Left renal pelvis (tissue), 4 donors: ENCODE results near the gene UMODL1. TPM values are rescaled to one million over a fixed set of nuclear protein-coding genes. Genes with fewer than 3 reads are reported as not detected.

ENCODE experiments used
- DNase-seq, 4 donors: peaks; one replicate each; pipeline ENCODE4 v3.0.0-alpha.2; 2013; ENCODE audit warnings: low read depth in 4 of 4, low spot score in 3 of 4
- polyA plus RNA-seq, 4 donors: library from polyadenylated mRNA; unstranded; fragments of 120-200 nt; gene quantifications; one replicate each; pipeline ENCODE4 v1.2.1, GENCODE V29; 2013; ENCODE audit not compliant: insufficient read length in 4 of 4

Gene UMODL1, protein sequence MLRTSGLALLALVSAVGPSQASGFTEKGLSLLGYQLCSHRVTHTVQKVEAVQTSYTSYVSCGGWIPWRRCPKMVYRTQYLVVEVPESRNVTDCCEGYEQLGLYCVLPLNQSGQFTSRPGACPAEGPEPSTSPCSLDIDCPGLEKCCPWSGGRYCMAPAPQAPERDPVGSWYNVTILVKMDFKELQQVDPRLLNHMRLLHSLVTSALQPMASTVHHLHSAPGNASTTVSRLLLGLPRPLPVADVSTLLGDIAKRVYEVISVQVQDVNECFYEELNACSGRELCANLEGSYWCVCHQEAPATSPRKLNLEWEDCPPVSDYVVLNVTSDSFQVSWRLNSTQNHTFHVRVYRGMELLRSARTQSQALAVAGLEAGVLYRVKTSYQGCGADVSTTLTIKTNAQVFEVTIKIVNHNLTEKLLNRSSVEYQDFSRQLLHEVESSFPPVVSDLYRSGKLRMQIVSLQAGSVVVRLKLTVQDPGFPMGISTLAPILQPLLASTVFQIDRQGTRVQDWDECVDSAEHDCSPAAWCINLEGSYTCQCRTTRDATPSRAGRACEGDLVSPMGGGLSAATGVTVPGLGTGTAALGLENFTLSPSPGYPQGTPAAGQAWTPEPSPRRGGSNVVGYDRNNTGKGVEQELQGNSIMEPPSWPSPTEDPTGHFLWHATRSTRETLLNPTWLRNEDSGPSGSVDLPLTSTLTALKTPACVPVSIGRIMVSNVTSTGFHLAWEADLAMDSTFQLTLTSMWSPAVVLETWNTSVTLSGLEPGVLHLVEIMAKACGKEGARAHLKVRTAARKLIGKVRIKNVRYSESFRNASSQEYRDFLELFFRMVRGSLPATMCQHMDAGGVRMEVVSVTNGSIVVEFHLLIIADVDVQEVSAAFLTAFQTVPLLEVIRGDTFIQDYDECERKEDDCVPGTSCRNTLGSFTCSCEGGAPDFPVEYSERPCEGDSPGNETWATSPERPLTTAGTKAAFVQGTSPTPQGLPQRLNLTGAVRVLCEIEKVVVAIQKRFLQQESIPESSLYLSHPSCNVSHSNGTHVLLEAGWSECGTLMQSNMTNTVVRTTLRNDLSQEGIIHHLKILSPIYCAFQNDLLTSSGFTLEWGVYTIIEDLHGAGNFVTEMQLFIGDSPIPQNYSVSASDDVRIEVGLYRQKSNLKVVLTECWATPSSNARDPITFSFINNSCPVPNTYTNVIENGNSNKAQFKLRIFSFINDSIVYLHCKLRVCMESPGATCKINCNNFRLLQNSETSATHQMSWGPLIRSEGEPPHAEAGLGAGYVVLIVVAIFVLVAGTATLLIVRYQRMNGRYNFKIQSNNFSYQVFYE
- under 1 TPM in 3 of 4 donors, not detected in 1; 0.06 to 0.09 (median 0.08) TPM for polyA plus RNA-seq

DNA sequence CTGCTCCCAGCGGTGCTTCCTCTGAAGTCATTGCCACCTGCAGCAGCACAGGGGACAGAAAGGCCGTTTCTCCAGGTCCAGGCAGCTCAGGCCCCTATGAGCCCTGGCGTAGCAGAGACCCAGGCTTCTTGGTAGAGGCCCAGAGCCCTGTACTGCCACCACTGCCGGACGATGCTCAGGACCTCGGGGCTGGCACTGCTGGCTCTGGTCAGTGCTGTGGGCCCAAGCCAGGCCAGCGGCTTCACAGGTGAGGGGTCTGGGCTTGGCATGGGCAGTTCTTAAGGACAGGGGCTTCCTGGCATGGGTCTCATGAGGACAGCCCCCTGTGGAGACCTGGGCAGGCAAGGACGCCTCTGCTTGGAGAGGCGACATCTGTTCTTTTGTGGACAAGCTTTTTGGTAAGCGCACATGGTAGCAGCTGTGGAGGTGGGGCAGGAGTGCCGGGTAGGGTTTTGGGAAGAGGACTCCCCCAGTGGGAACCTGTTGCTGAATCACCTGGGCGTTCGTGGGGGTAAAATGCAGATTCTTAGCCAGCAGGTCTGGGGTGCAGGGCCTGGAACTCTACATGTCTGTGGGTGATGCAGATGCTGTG lies at the start of gene UMODL1:
Gene UMODL1, plus strand, starts transcription at position 172 of the 592 bp plus-strand sequence. Its CDS starts 0 bp downstream, at position 172.
- DNase-seq = no peak

DNA sequence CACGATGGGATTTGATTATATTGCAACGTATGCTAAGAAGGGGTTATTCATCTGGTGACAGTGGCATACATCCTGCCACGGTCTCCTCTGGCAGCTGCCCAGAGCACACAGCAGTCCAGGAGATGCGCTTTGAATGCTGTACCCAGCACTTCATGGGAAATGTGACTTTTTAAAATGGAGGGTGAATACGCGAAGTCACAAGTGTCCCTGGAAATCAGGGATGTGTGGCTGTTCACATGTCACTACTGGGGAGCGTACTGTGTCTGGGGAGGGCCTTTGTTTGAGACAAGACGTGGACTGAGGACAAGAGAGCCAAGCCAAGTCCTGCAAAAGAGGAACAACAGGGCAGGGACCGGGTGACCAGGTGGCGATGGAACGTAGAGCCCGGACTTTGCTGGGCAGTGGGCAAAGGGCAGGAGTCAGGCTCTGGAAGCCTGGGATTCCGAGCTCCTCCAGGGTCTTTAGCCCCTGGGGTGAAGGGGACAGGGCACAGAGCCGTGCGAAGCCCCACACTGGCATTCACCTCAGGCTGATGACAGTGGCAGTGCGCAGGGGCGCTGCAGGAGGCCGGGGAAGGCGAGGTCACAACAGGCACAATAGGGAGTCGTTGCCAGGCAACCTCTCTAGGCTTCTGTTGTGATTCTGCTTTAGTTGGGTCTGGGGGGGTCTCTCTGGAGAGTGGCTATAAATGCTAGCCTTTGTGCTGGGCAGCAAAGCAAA lies 49.6 kb upstream of the UMODL1 start:
- no peak for DNase-seq

DNA sequence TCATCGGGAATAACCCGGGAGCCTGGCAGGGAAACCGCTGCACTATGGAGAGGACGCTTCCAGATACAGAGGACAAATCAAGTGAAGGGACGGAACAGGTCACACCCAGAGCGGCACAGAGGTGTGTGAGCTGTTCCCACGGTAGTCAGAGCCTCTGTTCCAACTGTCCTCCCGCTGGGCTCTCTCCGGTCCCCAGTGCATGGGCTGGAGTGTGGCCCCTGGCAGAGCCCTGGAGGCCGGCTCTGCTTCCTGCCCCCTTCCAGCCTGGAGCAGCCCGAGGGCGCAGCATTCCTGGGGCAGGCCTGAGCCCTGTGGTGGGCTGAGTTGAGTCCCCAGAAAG lies 49.1 kb upstream of the UMODL1 start:
- DNase-seq = no peak

DNA sequence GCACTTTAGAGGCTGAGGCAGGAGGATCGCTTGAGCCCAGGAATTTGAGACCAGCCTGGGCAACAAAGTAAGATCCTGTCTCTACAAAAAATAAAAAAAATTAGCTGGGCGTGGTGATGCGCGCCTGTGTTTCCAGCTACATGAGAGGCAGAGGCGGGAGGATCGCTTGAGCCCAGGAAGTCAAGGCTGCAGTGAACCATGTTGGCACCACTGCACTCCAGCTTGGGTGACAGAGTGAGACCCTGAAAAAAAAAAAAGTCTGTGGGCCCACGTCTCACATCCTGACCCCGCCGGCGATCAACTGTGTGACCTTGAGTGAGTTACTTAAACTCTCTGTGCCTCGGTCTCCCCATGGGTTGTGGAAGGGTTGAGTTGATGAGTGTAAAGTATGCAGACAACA lies 48.2 kb upstream of the UMODL1 start:
- DNase-seq = no peak

DNA sequence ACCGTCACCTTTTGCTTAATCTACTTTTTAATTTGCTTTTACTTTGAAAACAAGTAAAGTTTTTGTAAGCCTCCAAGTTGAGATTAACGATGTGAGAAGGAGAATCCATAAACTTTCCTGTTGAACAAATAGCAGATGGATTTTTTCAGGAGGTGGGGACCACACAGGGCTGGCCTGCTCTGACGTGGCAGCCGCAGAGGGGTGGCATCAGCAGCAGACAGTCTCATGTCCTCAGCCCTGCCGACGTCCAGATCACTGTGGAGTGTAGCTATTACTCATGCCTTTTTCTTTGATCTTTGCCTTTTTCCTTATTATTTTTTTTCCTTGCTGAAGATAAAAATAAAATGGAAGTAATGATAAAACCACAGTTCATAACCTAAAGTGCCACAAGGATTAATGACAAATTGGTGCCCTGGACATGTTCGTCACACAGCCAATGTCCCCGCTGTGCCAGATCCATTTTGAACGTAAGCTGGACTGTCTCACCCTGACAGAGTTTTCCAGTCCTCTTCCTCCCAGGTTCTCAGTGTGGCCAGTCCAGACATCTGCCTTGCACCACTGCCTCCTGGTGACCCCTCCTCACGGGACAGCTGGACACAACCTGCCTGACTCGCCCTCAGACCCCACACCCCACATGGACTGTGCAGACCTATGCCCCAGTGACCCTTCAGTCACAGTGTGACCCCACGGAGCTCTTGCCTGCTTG lies 45.6 kb upstream of the UMODL1 start:
- DNase-seq = no peak

DNA sequence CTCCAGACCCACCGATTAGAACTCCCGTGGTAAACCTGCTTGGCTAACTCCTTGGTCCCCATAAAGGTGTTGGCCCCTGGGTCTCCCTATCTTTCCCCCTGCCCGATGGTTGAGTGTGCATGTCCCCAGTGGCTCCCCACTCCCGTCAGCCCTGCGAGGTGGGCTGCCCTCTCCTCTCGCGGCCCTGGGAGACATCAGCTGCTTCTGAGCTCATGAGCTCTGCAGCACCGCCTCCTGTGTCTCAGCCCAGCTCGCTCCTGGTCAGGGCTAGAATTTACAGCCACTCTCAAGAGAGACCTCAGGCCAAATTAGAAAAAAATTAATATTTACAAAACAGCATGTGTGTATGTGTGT lies 45.1 kb upstream of the UMODL1 start:
- no peak for DNase-seq

DNA sequence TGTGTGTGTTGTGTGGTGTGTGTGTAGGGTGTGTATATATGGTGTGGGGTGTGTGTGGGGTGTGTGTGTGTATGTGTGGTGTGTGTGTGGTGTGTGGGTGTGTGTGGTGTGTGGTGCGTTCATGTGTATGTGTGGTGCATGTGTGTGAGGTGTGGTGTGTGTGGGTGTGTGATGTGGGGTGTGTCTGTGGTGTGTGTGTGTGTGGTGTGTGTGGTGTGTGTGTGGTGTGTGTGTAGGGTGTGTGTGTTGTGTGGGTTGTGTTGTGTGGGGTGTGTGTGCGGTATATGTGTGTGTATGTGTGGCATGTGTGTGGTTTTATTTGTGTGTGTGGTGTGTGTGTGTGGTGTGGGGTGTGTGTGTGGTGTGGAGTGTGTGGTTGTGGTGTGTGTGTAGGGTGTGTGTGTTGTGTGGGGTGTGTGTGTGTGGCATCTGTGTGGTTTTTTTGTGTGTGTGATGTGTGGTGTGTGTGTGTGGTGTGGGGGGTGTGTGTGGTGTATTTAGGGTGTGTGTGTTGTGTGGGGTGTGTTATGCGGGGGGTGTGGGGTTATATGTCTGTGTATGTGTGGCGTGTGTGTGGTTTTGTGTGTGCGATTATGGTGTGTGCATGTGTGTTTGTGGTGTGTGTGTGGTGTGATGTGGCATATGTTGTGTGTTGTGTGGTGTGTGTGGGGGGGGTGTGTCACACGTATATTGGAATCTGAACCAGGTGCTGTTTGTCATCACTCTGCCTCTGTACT lies 43.9 kb upstream of the UMODL1 start:
- DNase-seq = no peak

DNA sequence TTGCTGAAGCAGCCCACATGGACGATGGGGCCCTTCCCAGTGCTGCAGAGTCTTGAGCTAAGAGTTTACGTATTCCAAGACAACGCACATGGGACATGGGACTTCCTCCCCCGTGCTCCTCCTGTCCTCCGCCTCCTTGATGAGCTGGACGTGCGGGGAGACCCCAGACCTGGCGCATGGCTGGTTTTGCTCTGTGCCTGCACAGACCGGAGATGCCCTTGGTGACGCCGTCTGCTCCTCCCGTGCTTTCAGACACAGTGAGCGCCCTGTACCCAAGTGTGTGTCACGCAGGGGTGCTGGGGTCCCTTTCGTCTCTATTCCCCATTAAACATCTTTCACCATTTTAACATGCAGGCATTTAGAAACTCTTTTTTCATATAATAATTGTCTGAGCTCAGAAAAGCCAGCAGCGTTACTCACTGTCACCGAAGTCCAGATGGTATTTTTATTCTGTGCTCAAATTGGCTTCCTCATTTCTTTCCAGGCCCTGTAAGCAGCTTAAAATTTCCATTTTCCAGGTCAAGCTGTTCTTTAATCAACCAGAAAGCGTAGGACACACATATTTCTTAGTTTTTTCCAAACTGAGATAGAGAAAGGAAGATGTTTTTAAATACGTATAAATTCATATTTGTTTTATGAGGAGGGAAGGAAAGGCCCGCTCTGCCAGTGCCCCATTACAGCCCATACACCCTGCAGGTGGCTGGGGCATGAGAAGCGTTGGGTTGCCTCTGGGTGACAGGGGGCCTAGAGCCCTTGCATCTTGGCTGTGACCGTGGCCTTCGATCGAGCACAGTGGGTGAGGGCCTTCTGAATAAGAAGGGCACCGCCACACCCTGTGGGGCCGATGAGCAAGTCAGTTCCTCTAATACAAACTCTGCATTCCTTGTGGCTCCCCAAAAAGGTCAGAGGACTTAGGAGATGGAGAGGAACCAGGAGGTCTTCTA lies 43.0 kb upstream of the UMODL1 start:
- no peak for DNase-seq

DNA sequence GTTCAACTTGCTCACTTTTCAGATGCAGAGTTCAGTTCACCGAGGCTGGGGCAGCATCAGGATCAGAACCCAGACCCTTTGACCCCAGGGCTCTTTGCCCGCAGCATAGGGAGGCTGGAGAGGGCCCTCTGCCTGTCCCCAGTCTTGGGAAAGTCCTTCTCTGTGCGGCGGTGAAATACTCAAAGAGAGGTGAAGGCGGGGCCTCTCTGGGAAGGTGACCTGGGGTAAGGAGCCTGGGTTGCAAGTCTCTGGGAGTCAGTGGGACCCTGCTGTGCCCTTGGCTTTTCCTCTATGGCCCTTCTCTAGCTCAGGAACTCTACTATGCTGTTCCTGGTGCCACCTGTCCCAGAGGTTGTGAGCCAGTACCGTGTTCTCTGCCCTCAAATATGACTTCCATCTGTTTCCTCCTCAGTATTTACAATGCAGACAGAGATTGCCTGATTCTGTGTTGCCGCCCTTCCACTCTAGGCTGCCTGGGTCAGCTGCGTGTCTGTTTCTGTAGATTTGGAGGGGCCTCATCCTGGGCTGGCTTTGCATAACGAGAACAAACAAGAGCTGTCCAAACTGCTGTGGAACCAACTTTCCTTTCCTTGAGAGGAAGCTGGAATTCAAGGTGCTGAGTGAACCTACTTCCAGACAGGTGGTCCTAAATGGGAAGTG lies 42.2 kb upstream of the UMODL1 start:
- DNase-seq = no peak

DNA sequence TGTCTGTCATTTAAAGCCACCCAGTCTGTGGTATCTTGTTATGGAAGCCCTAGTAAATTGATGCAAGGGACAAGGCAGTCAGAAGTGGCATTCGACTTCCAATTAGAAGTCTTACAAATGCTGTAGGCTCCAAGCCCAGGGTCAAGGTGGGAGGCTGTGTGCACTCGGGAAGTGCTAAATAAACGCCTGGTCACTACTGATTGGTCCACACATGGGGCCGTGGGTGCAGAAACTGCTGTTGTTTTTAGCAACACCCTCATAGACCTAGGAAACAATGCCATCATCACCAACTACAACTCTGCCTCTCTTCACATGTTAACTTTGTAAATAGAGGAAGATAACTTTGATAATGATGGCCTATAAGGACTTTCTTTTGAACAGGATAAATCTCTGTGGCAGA lies 40.8 kb upstream of the UMODL1 start:
- no peak for DNase-seq

DNA sequence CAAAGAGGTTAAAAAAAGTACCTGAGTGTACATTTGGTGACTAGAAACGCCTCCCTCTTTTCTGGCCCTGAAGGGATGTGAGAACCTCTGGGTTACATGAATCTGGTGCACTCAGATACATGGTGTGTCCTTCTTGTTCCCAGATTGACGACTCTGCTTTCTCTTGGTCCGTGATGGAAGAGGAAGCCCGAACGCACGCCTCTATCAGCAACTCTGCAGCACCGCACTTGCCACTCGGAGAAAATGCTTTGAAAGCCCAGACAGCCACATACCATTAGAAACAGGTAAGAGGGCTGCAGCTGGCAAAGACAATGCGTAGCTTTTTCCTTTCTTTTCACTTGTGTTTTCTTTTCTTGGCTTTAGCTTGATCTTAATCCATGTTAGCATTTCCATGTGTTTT lies 39.9 kb upstream of the UMODL1 start:
- DNase-seq = no peak

DNA sequence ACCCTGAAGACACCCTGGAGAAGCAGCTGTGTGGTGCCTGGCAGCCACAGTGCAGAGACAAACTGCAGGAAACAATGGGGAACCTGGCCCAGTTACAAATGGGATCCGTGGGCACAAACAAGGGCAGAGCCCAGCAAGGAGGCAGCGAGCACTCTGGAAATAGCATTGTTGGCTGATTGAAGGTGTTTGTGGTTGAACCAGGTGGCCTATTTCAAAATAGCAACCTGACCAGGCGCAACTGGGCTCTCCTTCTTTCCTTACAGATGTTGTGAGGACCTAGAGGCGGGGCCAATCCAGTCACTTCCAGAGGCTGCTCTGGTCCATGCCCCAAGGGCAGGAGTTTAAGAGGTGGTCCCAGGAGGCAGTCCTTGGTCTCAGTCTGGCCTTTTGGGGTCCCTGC lies 39.3 kb upstream of the UMODL1 start:
- DNase-seq = no peak

DNA sequence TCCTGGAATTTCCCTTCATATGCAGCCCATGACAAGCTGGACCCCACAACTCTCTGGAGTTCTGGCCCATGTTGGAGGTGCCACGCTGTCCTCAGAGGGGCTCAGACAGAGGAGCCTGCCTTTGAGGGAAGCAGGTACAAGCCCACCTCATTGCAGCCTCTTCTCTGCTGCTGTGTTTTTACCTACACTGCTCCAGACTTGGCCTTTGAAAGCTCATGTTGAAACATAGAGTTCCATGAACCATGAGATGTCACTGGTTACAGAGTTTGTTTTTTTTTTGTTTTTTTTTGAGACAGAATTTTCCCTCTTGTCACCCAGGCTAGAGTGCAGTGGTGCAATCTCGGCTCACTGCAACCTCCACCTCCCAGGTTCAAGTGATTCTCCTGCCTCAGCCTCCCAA lies 38.9 kb upstream of the UMODL1 start:
- no peak for DNase-seq

DNA sequence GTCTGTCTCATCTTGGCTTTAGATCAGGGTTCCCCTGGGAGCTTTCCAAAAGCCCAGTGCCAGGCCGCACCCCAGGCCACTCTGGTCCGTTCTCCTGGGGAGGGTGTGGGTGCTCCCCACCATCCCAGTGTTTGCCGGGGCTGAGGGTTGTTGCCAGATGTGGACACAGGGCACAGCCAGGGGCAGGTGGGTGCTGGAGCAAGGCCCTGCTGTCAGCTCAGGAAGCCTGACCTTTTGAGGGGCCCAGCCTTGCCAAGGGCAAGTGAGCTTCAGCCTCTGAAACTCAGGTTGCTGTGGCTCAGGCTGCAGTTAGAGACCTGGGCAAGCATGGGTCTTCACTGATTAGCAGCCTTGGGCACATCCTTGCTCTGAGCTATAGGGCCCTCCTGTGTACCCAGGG lies 38.1 kb upstream of the UMODL1 start:
- DNase-seq = no peak

DNA sequence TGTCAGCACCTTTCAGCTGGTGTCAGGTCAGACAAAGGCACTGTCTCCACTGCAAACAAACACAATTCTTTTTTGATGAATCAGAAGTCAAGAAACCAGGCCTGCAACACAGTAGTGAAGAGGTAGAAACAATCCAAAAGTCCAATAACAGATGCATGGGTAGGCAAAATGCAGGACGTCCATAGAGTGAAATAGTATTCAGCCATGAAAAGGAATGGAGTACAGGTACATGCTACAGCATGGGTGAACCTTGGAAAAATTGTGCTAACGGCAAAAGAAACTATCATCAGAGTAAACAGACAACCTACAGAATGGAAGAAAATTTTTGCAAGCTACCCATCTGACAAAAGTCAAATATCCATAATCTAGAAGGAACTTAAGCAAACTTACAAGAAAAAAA lies 34.8 kb upstream of the UMODL1 start:
- no peak for DNase-seq

DNA sequence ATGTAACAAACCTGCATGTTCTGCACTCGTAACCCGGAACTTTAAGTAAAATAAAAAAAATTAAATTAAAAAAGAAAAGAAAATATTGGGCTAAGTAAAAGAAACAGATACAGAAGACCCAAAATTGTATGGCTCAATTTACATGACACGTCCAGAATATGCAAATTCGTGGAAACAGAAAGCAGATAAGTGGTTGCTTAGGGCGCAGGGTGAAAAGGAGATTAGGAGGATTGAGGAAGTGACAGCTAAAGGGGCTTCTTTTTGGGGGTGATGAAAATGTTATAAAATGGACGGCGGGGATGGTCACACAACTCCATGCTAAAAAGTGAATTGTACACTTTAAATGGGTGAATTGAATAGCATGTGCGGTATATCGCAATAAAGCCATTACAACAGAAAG lies 33.6 kb upstream of the UMODL1 start:
- no peak for DNase-seq

DNA sequence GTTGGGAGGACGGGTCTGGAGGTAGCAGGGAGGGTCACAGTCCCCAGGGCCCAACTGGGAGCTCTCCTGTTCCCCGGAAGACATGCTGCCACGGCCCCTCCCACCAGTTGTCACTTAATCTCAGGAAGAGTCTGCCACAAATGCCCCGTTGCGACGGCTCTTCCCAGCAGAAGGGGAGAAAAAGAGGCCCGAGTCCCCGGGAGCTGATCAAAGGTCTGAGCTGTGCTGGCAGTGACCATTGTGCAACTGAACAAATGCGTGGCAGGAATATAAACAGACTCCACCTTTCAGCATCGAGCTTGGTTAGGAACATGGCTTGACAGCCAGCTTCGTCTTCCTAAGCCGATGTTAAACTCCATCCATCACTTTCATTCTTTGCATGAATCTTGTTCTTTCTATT lies 33.2 kb upstream of the UMODL1 start:
- DNase-seq = no peak
